Raji (cell line): ENCODE results near the gene EPHA6.

Source experiments
- POLR2A ChIP-seq: IDR thresholded peaks from 2 replicates; pipeline ENCODE4 v1.6.1; 2011; ENCODE audit warnings: low read depth, low read length, control low read depth; ENCODE audit not compliant: insufficient read depth

EPHA6 gene

DNA sequence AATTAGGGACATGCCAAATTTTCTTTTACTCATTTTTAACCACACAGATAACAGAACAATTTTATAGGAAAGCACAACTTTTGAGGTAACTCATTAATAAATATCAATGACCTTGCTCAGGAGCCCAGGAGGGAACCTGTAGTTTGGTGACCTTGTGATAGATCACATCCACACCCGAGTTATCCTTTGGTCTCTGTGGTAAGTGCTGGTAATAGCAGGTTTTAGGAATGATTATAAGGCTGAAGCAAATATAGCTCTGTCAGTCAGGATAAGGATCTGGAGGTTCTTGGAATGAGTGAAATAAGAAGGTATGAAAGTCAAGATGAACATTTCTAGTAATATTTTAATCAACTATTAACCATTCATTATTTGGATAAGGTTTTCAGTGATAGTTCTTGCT is 46.5 kb downstream of the EPHA6 start:
- TF ChIP-seq POLR2A, result no peak

DNA sequence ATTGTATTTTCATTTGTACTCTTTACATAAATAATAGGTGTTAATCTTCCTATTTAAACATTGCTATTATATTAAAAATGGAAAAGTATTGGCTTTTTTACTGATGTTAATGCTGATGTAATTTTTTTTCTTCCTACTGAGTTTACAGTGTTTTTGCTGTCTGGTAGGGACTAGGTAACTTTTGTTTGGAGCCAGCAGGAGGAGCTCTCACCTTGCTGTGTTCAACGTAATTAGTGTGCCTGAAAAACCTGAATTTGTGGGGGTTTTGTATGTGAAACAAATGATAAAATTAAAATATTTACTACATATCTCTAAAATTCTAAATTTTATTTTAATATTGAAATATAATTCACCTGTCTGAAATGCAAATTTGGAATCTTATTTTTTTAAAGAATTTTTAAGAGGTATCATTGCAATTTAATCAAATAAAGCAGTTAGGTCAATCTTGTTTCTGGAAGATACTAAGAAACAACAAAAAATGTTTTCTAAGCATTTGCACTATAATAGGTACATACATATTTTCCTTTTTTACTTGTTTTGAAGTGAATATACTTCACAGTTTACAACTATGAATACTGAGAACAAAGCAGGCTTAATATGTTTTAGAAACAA is 48.8 kb downstream of the EPHA6 start:
- TF ChIP-seq POLR2A, result no peak

DNA sequence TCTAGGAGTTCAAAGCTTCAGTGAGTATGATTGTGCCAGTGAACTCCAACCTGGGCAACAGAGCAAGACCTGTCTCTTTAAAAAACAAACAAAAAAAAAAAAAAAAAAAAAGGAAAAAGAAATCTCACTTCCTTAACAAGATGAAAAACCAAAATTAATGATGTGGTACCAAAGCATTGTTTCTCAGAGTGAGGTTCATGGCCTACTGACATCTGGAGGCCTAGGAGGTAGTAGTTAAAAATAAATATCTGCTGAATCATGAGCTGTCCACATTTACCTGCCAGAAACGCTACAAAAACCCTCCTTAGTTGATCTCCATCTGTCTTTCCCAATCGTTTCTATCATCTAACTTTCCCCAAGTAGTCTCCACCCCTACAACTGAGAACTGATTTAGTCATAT is 51.2 kb downstream of the EPHA6 start:
- no peak for TF ChIP-seq POLR2A

DNA sequence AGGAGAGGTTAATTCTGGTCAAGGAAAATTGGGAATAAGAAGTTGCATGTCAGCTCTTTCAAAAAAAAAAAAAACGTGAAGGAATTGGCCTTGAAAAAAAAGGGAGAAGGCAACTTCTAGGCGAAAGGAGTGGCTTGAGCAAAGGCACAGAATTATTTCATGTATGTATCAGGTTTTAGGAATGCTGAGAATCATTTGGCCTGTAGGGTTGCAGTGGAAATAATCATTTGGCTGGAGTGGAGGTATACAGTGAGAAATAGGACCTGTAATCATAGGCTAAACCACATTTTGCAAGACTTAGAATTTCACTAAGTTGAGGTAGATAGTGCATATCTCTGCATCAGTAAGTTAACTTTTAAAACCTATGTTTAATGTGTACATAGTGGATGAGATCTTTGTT is 54.9 kb downstream of the EPHA6 start:
- TF ChIP-seq POLR2A, result no peak

DNA sequence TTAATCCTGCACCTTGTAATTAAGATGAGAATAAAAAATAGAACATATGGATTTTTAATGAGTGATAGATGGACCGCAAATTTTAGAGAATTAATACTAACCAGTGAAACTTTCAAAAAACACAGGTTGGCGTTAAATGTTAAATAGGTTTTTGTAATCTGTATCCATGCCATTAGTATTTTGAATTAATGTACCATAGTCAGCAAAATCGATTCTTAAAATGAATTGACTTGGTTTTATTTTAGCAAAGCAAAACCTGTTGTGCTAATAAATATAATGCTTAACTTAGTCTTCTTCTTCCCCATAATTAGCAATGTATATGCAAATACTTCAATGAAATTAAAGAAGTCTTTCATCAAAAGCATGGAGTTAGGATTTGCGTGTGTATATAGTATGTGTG is 63.1 kb downstream of the EPHA6 start:
- TF ChIP-seq POLR2A, result no peak

DNA sequence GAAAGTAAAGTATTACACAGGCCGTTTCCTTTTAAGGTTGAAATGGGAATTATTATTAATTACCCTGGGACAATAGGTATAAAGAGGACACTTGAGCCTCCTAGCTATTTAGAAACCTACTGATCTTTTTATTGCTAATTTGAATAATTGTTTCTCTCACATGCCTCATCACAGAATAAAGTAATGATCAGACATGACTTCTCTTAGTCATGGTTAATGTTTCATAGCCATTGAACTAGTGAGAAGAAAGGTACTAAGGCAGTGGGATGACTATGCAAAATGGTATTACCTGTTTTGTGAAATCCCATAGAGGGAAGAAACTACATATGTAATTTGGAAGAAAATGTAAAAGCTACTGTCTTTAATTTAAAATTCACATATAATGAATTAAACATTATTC is 85.6 kb downstream of the EPHA6 start:
- no peak for TF ChIP-seq POLR2A

DNA sequence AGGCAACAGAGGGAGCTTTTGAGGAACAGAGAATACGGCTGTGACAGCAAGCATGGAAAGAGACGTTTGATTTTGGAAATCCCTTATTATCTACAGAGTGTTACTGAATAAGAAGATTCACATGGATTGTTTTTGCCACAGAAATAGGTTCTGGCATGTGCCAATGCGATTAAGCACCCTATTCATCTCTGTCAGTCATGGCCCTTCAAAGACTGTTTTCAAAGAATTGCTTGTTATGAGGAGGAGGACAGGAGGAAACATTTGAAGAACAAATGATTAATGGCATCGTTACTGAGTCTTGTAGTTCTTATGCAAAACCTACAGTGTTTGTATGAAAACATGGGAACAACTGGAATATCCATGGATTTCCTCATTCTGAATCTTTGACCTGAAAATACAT is 86.2 kb downstream of the EPHA6 start:
- no peak for TF ChIP-seq POLR2A

DNA sequence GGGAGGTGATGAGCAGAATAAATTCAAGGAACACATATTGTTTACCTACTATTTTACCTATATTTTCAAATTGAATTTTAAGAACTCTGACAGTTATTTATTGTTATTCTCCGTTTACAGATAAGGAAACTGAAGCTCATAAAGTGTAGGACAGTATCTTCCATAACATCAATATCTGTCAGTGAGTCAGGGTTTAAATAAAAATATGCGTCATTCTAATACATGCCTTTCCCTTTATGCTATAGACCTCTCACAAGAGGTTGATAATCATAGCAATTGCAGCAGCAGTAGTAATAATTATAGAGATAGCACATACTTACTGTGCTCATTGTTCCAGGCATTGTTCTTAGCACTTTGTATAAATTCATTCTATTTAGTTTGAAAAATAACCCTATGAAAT is 101.1 kb downstream of the EPHA6 start:
- TF ChIP-seq POLR2A, result no peak

DNA sequence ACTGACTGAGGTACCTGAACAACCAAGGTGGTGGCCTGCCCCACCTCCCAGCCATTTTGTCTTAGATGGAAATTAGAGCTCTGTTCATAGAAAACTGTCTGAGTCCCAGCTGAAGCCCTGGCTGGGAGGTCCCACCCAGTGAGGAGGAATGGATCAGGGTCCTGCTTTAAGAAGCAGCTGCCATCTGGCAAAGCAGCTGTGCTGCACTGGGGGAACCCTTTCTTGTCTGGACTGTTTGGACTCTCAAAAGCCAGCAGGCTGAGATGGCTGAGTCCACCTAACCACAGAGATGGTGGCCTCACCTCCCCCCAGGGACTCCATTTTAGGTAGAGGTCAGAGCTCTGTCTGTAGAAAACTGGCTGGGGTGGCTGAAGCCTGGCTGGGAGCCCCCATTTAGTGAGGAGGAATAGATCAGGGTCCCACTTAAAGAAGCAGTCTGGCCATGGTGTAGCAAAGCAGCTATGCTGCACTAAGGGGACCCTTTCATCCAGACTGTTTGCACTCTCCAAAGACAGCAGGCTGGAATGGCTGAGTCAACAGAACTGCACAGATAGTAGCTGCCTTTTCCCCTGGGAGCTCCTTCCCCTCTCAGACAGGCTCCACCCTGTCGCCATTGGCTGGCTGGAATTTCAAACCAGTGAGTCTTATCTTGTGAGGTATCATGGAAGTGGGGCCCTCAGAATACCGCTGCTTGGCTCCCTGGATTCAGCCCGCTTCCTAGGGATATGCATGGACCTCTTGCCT is 116.9 kb downstream of the EPHA6 start:
- TF ChIP-seq POLR2A, result no peak

DNA sequence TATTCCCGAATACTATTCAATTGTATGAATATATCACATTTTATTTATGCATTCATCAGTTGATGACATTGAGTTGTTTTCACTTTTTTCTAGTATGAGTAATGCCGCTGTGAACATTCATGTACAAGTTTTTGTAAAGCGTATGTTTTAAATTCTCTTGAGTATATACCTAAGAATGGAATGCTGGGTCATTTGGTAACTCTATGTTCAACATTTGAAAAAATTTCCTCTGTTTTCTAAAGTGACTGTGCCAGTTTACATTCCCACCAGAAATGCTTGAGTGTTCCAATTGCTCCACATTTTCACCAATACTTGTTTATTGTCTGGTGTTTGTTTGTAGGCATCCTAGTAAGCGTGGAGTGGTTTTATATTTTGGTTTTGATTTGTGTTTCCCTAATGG is 144.5 kb downstream of the EPHA6 start:
- TF ChIP-seq POLR2A, result no peak

DNA sequence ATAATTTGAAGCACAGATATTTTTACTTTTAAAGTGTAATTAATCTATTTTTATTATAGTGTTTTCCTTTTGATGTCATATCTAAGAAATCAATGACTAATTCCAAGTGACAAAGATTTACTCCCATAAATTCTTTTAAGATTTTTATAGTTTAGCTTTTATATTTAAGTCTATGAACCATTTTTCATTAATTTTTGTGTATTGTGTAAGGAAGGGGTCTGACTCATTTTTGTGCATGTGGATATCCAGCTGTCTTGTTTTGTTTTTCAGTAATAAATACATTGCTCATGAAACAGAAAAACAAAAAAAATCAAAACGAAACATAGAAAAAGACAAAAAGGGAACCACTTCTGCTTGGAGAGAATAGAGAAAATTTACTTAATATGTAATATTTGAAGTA is 145.1 kb downstream of the EPHA6 start:
- no peak for TF ChIP-seq POLR2A

DNA sequence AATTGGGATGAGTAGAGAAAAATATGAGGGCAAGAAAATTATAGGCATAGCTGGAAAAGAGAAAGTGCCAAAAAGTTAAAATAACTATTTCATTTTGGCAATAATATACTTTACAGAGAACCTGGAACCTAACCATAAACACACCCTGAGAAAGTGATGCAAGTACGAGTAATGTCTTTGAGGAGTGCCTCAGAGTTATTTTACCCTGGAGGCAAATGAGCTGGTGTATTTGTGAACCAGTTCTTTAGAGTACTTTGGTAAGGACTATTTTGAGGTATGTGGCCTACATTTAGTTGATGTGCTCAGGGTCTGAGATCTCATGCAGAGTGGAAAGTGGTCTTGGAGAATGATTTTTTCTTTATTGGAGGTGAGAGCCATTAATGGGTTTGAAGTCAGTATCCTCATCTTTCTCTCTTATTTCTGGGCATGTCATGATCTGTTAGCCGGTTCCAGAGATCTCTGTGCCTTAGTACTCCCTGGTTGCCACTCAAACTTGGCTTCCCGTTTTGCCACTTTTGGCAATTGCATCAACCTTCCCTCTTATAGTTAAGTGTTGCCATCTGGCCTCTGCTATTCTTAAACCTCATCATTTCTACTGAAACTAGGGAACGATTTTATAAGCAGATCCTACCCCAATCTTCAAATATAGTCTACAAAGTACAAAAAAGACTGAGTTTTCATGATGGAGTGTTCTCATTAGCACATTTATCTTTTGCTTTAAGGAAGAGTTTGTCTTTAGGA is 145.7 kb downstream of the EPHA6 start:
- no peak for TF ChIP-seq POLR2A

DNA sequence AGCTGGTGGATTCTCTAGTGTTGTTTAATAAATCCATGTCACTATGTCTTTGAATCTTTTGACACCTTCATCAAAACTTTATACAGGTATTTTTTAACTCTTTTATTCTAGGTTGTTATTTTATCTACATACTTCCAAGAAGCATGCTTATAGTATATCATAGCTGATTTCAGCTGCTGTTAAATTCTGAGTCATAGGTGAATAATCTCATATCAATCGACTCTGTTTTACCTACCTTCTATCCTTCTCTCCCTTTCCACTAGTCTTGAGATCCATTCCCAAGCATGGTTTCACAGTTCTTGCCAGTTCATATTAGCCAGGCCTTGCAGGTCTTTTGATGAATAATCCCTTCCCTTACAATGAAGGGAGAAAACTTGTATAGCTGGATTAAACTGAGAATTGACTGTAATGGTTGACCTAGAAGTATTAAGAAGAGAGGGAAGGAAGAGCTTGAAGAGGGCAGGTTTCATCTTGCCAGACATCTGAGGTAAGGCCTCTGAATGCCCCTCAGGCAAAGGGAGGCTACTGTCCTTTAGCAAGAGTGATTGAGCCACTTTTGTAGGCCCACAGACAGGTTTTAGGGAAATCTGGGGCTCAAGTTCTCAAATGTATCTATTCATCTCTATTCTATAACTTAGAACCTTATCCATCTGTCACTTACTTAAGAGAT is 146.4 kb downstream of the EPHA6 start:
- no peak for TF ChIP-seq POLR2A

DNA sequence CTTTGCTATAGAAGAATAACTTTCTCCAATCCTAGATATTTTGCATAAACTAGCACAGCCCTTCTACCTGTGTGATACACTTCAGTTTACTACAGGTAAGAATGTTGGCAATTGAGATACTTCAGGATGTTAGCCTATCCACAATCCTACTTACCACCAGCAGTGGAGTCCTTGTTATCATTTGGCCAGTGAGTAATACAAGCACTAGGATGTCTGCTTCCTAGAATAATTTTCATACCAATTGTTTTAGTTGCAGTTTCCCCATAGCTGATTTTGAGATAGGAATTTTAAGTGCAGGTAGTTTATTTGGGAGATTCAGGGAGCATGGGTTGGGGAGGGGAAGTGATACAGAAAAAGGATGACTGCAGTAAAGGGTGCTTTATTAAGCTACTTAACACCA is 147.2 kb downstream of the EPHA6 start:
- no peak for TF ChIP-seq POLR2A

DNA sequence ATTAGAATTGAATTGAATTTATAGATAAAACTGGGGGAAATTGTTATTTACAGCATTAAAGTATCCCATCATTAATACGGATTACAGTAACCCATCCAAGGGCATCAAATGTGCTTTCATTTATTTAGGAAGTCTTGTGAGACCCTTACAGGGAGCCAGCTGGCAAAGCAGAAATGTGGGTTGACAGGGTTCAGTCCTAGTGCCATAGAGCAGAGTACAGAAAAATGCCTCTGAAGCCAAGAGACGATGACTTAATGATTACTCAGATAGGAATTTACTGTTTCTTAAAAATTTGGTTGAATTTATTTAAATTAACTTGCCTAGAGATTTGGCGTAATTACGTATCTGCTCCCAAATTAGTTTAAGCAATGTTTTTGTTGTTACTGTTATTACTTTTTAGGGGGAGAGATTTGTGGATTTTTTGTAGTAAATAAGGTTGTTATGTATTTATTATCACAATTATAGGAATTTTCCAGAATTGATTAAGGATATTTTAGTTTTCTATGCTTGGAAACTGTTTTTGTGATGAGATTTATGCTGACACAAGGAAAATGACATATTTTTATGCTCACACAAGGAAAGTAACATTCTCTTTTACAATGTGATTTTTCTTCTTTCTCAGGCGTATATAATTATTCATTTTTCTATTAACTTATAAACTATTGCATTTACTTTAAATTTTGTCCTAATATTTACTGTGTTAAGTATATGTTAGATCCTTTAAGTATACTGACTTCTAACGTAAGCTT is 152.0 kb downstream of the EPHA6 start:
- TF ChIP-seq POLR2A, result no peak
